Bronchial epithelial cell (primary cell): ENCODE data around the gene TH. TPM values are rescaled to one million over a fixed set of nuclear protein-coding genes. Genes with fewer than 3 reads are reported as not detected.

ENCODE experiments used
- DNase-seq: peaks from one replicate; pipeline ENCODE4 v3.0.0-alpha.2; 2010; ENCODE audit warnings: low read depth
- FAIRE-seq: peaks from 2 replicates; lab custom pipeline; 2011; peaks lifted over from hg19 to GRCh38; lab: Jason Lieb, UNC
- H3K27me3 ChIP-seq: 2 replicates; pipeline ENCODE4 v1.5.1; 2011; ENCODE audit warnings: low read length; ENCODE audit not compliant: control insufficient read depth, insufficient read depth
- H3K36me3 ChIP-seq: 2 replicates; pipeline ENCODE4 v1.5.1; 2011; ENCODE audit warnings: low read length; ENCODE audit not compliant: control insufficient read depth, insufficient read depth
- H3K4me3 ChIP-seq: 2 replicates; pipeline ENCODE4 v1.5.1; 2011; ENCODE audit warnings: mild to moderate bottlenecking, low read depth, low read length, control low read depth
- total RNA-seq: library from RNA; depleted of rRNA; stranded (reverse); fragments of >200 nt; gene quantifications from 2 replicates; pipeline ENCODE4 v1.2.1, GENCODE V29; 2014
- TF ChIP-seq, protein P1 (sequence below): IDR thresholded peaks from 2 replicates; pipeline ENCODE4 v1.5.1; 2011; ENCODE audit warnings: mild to moderate bottlenecking, moderate library complexity, low read length, control low read depth, inconsistent platforms; ENCODE audit not compliant: insufficient read depth, severe bottlenecking

The TH gene
- total RNA-seq, 1 donor from 2014 or later, result under 0.01 TPM

DNA sequence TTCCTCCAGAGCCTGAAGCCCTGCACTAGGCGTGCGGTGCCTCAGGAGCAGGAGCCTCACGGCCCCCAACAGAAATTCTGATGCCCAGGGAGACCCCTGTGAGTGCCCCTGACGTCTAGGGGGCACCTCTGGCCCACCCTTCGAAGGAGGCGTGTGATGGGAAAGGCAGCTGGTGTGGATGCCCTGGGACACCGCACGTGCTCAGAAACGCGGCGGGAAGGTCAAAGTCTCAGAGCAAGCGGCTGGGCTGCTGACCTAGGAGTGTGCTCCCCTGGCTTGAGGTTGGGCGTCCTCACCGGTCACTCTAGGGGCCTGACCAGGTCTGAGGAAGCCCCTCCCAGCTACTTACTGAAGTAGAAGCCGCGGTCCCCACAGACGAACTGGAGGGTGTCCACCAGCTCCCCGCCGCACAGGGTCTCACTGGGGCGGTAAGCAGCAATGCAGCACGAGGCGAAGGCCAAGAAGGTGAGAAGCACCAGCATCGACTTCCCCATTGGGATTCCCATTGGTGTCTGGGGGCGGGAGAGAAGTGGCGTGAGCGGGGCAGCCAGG is 36.5 kb downstream of the TH start:
- DNase-seq, result no peak
- Histone ChIP-seq H3K36me3 (no peaks in the 10 kb centered on the region), H3K27me3 (peaks cover 14% of the 10 kb centered on the region), H3K4me3 (no peak overlapping the region)
- TF ChIP-seq, protein P1, sequence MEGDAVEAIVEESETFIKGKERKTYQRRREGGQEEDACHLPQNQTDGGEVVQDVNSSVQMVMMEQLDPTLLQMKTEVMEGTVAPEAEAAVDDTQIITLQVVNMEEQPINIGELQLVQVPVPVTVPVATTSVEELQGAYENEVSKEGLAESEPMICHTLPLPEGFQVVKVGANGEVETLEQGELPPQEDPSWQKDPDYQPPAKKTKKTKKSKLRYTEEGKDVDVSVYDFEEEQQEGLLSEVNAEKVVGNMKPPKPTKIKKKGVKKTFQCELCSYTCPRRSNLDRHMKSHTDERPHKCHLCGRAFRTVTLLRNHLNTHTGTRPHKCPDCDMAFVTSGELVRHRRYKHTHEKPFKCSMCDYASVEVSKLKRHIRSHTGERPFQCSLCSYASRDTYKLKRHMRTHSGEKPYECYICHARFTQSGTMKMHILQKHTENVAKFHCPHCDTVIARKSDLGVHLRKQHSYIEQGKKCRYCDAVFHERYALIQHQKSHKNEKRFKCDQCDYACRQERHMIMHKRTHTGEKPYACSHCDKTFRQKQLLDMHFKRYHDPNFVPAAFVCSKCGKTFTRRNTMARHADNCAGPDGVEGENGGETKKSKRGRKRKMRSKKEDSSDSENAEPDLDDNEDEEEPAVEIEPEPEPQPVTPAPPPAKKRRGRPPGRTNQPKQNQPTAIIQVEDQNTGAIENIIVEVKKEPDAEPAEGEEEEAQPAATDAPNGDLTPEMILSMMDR, result no peak
- FAIRE-seq, result no peak

DNA sequence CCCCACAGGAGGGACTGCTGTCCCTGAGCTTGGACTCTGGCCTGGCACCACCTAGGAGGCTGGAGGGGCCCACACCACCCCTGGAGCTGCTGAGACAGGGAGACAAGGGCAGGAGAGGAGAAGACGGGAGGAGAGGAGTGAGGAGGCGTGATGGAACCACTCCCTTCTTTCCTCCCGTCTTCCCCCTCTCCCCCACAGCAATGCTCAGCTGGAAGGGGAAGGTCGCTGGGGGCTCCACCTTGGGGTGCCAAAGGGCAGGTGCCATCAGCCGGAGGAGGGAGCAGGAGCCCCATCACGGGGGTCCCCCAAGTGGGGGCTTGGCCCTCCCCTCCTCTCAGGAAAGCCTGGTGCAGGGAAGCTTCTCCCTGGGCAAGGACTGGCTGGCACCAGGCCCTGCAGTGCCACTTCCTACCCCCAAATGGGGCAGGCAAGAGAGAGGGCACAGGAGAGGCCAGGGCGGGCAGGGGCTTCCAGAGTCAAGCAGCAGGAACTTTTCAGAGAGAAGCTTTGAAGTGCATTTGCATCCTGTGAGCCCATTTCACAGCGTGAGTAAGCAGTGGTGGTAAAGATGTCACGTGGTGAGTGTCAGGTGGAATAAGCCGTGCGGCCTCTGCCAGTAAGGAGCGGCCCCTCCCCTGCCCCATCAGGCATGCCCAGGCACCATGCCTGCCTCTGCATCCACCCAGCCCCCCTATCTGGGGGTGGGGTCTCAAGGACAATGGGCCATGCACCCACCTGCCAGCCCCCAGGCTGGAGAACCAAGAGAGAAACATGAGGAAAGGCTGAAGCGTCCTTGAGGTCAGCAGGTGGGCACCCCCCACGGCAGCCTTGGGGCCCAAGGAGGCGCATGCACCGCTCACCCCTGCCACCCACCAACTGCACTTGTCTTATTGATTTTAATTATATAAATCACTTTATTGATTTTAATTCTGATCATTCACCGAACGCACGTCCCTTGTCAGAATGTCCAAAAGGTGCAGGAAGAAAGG is 37.3 kb downstream of the TH start:
- peaks cover 12% of the 10 kb centered on the region for H3K27me3 ChIP-seq
- H3K36me3 ChIP-seq, result no peaks in the 10 kb centered on the region
- no peak overlapping the region for H3K4me3 ChIP-seq
- TF ChIP-seq, protein P1, result no peak
- DNase-seq (no peak), FAIRE-seq (no peak)

DNA sequence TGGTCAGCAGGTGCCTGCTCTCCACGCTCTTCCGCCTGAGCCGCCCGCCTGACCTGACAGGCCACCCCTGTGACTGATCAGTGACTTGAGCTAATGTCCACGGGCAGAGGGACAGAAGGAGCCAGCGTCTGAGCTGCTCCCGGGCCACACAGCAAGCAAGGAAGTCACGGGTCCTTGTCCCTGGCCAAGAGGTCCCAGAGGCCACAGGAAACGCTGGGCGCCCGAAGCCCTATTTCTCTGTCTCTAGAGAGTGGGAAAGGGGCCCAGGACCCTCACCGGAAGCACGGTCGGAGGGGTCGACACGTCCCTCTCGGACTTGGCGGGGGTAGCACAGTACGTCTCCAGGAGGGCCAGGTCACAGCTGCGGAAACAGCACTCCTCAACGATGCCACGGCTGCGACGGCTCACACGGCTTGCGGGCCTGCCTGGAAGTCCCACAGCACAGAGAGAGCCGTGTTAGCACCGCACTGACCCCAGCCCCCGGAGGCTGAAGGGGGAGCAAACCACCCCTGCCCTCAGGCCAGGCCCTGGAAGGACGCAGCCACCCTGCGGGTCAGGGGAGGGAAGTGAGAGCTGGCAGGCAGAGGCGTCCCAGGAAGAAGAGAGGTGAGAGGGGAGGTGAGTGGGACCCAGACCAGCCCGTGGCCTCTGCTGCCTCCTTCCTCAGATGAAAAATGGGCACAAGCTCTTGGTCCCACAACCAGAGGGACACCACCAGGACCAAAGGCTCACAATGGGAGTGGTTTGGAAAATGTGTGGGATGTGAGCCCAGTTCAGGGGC is 38.2 kb downstream of the TH start:
- H3K36me3 ChIP-seq, result no peaks in the 10 kb centered on the region
- peaks cover 12% of the 10 kb centered on the region for H3K27me3 ChIP-seq
- FAIRE-seq (no peak), DNase-seq (no peak)
- TF ChIP-seq, protein P1, result no peak
- H3K4me3 ChIP-seq, result no peak overlapping the region

- TF ChIP-seq, protein P1, result no peak
- H3K27me3 ChIP-seq, result peaks cover 11% of the 10 kb centered on the region
- FAIRE-seq, result no peak
Observed at GRCh38 chr11:2132874-2133240, 38.8 kb downstream of the TH start.

GRCh38 chr11:2132246-2132645 is 39.4 kb downstream of the TH start:
- no peak for FAIRE-seq
- Histone ChIP-seq H3K36me3 (no peaks in the 10 kb centered on the region), H3K27me3 (peaks cover 6% of the 10 kb centered on the region), H3K4me3 (no peak overlapping the region)
- DNase-seq, result no peak
- TF ChIP-seq, protein P1, result no peak

More at GRCh38 chr11:2132874-2133240, 38.8 kb downstream of the TH start:
- DNase-seq, result no peak
- Histone ChIP-seq H3K36me3 (no peaks in the 10 kb centered on the region), H3K4me3 (no peak overlapping the region)
